H1 (cell line): ENCODE data around the gene C9orf152. TPM values are rescaled to one million over a fixed set of nuclear protein-coding genes. Genes with fewer than 3 reads are reported as not detected.

Experiments used
- CTCF ChIA-PET: fragments of 300-600 bp; sonication (Branson Sonifier 250); formaldehyde crosslinking; loops from one replicate; lab custom pipeline; 2021; ENCODE audit not compliant: partially characterized antibody; lab: Charles Lee
- POLR2A ChIA-PET: fragments of 300-600 bp; sonication (Branson Sonifier 250); formaldehyde crosslinking; loops from one replicate; lab custom pipeline; 2021; ENCODE audit warnings: inconsistent platforms; ENCODE audit not compliant: partially characterized antibody; lab: Charles Lee
- DNase-seq, 2 experiments: peaks; one replicate each; pipeline versions ENCODE4 v3.0.0 to v3.0.0-alpha.2; 2010 to 2022; ENCODE audit warnings: low spot score in 2 of 2, low read depth in 1 of 2, mixed read lengths in 1 of 2
- FAIRE-seq: peaks from 2 replicates; lab custom pipeline; 2011; peaks lifted over from hg19 to GRCh38; lab: Jason Lieb, UNC
- H2AFZ ChIP-seq: 2 replicates; pipeline ENCODE4 v1.8.1; 2012; ENCODE audit warnings: low read length, inconsistent platforms
- H2AK5ac ChIP-seq: 2 replicates; pipeline ENCODE4 v1.6.1; 2013; ENCODE audit warnings: low read depth, low read length
- H2BK120ac ChIP-seq: replicated peaks from 2 replicates; pipeline ENCODE3; 2013; ENCODE audit warnings: low read depth, low read length, inconsistent platforms
- H2BK12ac ChIP-seq: 2 replicates; pipeline ENCODE4 v1.6.1; 2013; ENCODE audit warnings: low read depth, low read length
- H2BK15ac ChIP-seq: 2 replicates; pipeline ENCODE4 v1.6.1; 2013; ENCODE audit warnings: low read length
- H2BK20ac ChIP-seq: 2 replicates; pipeline ENCODE4 v1.6.1; 2013; ENCODE audit warnings: low read length
- H2BK5ac ChIP-seq: 2 replicates; pipeline ENCODE4 v1.6.1; 2013; ENCODE audit warnings: low read depth, low read length
- H3K14ac ChIP-seq: 2 replicates; pipeline ENCODE4 v1.6.1; 2013; ENCODE audit warnings: inconsistent platforms; ENCODE audit not compliant: insufficient read length
- H3K18ac ChIP-seq: 2 replicates; pipeline ENCODE4 v1.6.1; 2013; ENCODE audit warnings: low read length; ENCODE audit errors: extremely low read depth
- H3K23ac ChIP-seq: 2 replicates; pipeline ENCODE4 v1.6.1; 2013; ENCODE audit warnings: inconsistent platforms; ENCODE audit not compliant: insufficient read length
- H3K23me2 ChIP-seq: 2 replicates; pipeline ENCODE4 v1.6.1; 2013; ENCODE audit warnings: low read depth, low read length
- H3K27ac ChIP-seq: 2 replicates; pipeline ENCODE4 v1.6.1; 2011; ENCODE audit warnings: low read depth, low read length, inconsistent platforms
- H3K27me3 ChIP-seq, 4 experiments: replicated peaks in 1 of 4; 1 replicate in 1 of 4; 2 replicates in 3 of 4; pipeline versions ENCODE4 v1.6.1 to v1.8.1; 2011 to 2013; ENCODE audit warnings: low read length in 3 of 4, mild to moderate bottlenecking in 3 of 4, inconsistent platforms in 2 of 4, mixed read lengths in 2 of 4, moderate library complexity in 1 of 4; ENCODE audit not compliant: control insufficient read depth in 3 of 4, insufficient read depth in 3 of 4; ENCODE audit errors: extremely low read depth in 1 of 4
- H3K36me3 ChIP-seq, 4 experiments: 2 replicates each; pipeline versions ENCODE4 v1.6.1 to v1.8.1; 2011 to 2013; ENCODE audit warnings: mild to moderate bottlenecking in 4 of 4, low read length in 3 of 4, moderate library complexity in 2 of 4, control low read depth in 1 of 4, inconsistent platforms in 1 of 4; ENCODE audit not compliant: insufficient read depth in 4 of 4, control insufficient read depth in 2 of 4
- H3K4ac ChIP-seq: replicated peaks from 2 replicates; pipeline ENCODE3; 2013; ENCODE audit warnings: low read length, low read depth, mixed read lengths, inconsistent platforms; ENCODE audit not compliant: insufficient read length
- H3K4me1 ChIP-seq, 4 experiments: replicated peaks in 1 of 4; 1 replicate in 1 of 4; 2 replicates in 3 of 4; pipeline versions ENCODE4 v1.6.1 to v1.8.1; 2011 to 2013; ENCODE audit warnings: low read length in 3 of 4, inconsistent platforms in 2 of 4, mixed read lengths in 1 of 4; ENCODE audit not compliant: insufficient read depth in 4 of 4, control insufficient read depth in 3 of 4
- H3K4me2 ChIP-seq, 2 experiments: 2 replicates each; pipeline versions ENCODE4 v1.6.1 to v1.8.1; 2011 to 2013; ENCODE audit warnings: low read depth in 2 of 2, low read length in 2 of 2, control low read depth in 1 of 2, inconsistent platforms in 1 of 2, mild to moderate bottlenecking in 1 of 2; ENCODE audit not compliant: insufficient read depth in 1 of 2
- H3K4me3 ChIP-seq, 4 experiments: fragments of 200-600, 300-600 bp in 1 of 4; sonication (generic), shearing (Covaris generic), sonication (Bioruptor Twin) in 1 of 4; 2 replicates each; pipeline versions ENCODE4 v1.5.1 to v1.8.1; 2011 to 2016; ENCODE audit warnings: low read length in 4 of 4, low read depth in 3 of 4, control low read depth in 2 of 4, inconsistent platforms in 2 of 4, mild to moderate bottlenecking in 2 of 4, mixed read lengths in 1 of 4, moderate library complexity in 1 of 4; ENCODE audit not compliant: insufficient read depth in 2 of 4; ENCODE audit errors: extremely low read depth in 1 of 4
- H3K56ac ChIP-seq: replicated peaks from 2 replicates; pipeline ENCODE3; 2013; ENCODE audit warnings: low read depth, mild to moderate bottlenecking, mixed read lengths, low read length, inconsistent platforms; ENCODE audit not compliant: insufficient read length
- H3K79me1 ChIP-seq: 2 replicates; pipeline ENCODE4 v1.6.1; 2013; ENCODE audit warnings: low read depth, low read length, control low read depth
- H3K79me2 ChIP-seq, 2 experiments: 2 replicates each; pipeline versions ENCODE4 v1.6.1 to v1.8.1; 2012 to 2013; ENCODE audit warnings: low read length in 2 of 2, mild to moderate bottlenecking in 2 of 2, inconsistent platforms in 1 of 2; ENCODE audit not compliant: insufficient read depth in 2 of 2, control insufficient read depth in 1 of 2
- H3K9ac ChIP-seq, 4 experiments: replicated peaks in 1 of 4; 1 replicate in 1 of 4; 2 replicates in 3 of 4; pipeline versions ENCODE4 v1.6.1 to v1.8.1; 2011 to 2013; ENCODE audit warnings: low read depth in 3 of 4, low read length in 3 of 4, control low read depth in 2 of 4, mild to moderate bottlenecking in 2 of 4, moderate library complexity in 2 of 4, inconsistent platforms in 1 of 4; ENCODE audit errors: extremely low read depth in 1 of 4
- H3K9me3 ChIP-seq, 2 experiments: 2 replicates each; pipeline versions ENCODE4 v1.6.1 to v1.8.1; 2012 to 2013; ENCODE audit warnings: mild to moderate bottlenecking in 2 of 2, moderate library complexity in 2 of 2, control low read depth in 1 of 2, inconsistent platforms in 1 of 2, low read depth in 1 of 2, low read length in 1 of 2, mixed read lengths in 1 of 2; ENCODE audit not compliant: insufficient read depth in 2 of 2
- H4K20me1 ChIP-seq, 2 experiments: replicated peaks in 1 of 2; 2 replicates each; pipeline versions ENCODE3 to v1.8.1; 2011 to 2013; ENCODE audit warnings: inconsistent platforms in 2 of 2, low read length in 2 of 2, mild to moderate bottlenecking in 1 of 2; ENCODE audit not compliant: insufficient read depth in 2 of 2, control insufficient read depth in 1 of 2
- H4K5ac ChIP-seq: 2 replicates; pipeline ENCODE4 v1.6.1; 2013; ENCODE audit warnings: low read length, low read depth, mixed read lengths, inconsistent platforms; ENCODE audit not compliant: insufficient read length
- H4K8ac ChIP-seq: 2 replicates; pipeline ENCODE4 v1.8.0; 2013; ENCODE audit warnings: mild to moderate bottlenecking, moderate library complexity, low read length, inconsistent platforms; ENCODE audit not compliant: insufficient read depth; ENCODE audit errors: extremely low read depth
- H4K91ac ChIP-seq: replicated peaks from 2 replicates; pipeline ENCODE3; 2013; ENCODE audit warnings: low read length, mixed read lengths, inconsistent platforms; ENCODE audit not compliant: insufficient read length
- ATF2 ChIP-seq: IDR thresholded peaks from 2 replicates; pipeline ENCODE4 v1.6.1; 2012; ENCODE audit warnings: low read length, inconsistent platforms
- ATF3 ChIP-seq: IDR thresholded peaks from 2 replicates; pipeline ENCODE4 v1.6.1; 2011; ENCODE audit warnings: low read depth, mild to moderate bottlenecking, low read length; ENCODE audit not compliant: insufficient read depth
- CHD2 ChIP-seq: IDR thresholded peaks from 2 replicates; pipeline ENCODE4 v1.6.1; 2012; ENCODE audit warnings: low read length, improper control_type of control experiment
- GABPA ChIP-seq: IDR thresholded peaks from 2 replicates; pipeline ENCODE4 v1.6.1; 2011; ENCODE audit warnings: mild to moderate bottlenecking, low read length, moderate library complexity, borderline replicate concordance; ENCODE audit not compliant: insufficient read depth
- NANOG ChIP-seq: IDR thresholded peaks from 2 replicates; pipeline ENCODE4 v1.6.1; 2011; ENCODE audit warnings: low read length, low read depth, mild to moderate bottlenecking, inconsistent platforms; ENCODE audit not compliant: insufficient read depth, poor library complexity, severe bottlenecking
- RXRA ChIP-seq: IDR thresholded peaks from 2 replicates; pipeline ENCODE4 v1.6.1; 2011; ENCODE audit warnings: low read depth, mild to moderate bottlenecking, low read length, moderate library complexity; ENCODE audit not compliant: insufficient read depth
- SIN3A ChIP-seq, 2 experiments: IDR thresholded peaks in 1 of 2; conservative IDR thresholded peaks in 1 of 2; 2 replicates each; pipeline ENCODE4 v1.6.1; 2011 to 2012; ENCODE audit warnings: low read length in 2 of 2, improper control_type of control experiment in 1 of 2, low read depth in 1 of 2, mild to moderate bottlenecking in 1 of 2
- TCF12 ChIP-seq: IDR thresholded peaks from 2 replicates; pipeline ENCODE4 v1.6.1; 2011; ENCODE audit warnings: low read depth, mild to moderate bottlenecking, low read length
- ZNF274 ChIP-seq: IDR thresholded peaks from 2 replicates; pipeline ENCODE4 v1.7.0; 2012; ENCODE audit warnings: low read length, borderline replicate concordance; ENCODE audit errors: extremely low read depth
- WGBS, 2 experiments: shearing (Covaris generic) in 1 of 2; methylation state at CpG; one replicate each; pipeline versions ENCODE4 v1.1.6 to v1.1.7; 2013 to 2015; ENCODE audit warnings: low lambda C conversion rate in 2 of 2, mixed read lengths in 2 of 2, inconsistent platforms in 1 of 2, low coverage in 1 of 2, missing lambda C conversion rate in 1 of 2; ENCODE audit not compliant: insufficient replicate concordance in 2 of 2, insufficient coverage in 1 of 2, insufficient read length in 1 of 2; ENCODE audit errors: extremely low coverage in 1 of 2, missing lambda C conversion rate in 1 of 2; 5-methylcytosine and 5-hydroxymethylcytosine counted together
- polyA plus RNA-seq, 7 experiments: library from polyadenylated mRNA; depleted of rRNA in 3 of 7; stranded (reverse) in 5 of 7; unstranded in 2 of 7; fragments of >200 nt in 5 of 7; fragments of 200-250 nt in 2 of 7; gene quantifications; 1 replicate in 5 of 7; 2 replicates in 1 of 7; 4 replicates in 1 of 7; pipeline versions ENCODE4 v1.2.1 to v1.2.3, GENCODE V29; 2011 to 2013; ENCODE audit warnings: missing spikeins in 2 of 7, mixed read lengths in 2 of 7
- total RNA-seq: library from RNA; stranded (reverse); fragmentation: NEBNext Ultra II Directional; extraction: Animal tissue kit (Norgen Biotek cat#: 25700); gene quantifications from 2 replicates; pipeline ENCODE4 v1.2.1, GENCODE V29; 2021

C9orf152 gene
- total and polyA plus RNA-seq, 2 of the 8 experiments (the other 6 are each of a cell fraction or from before 2014, with no cell fraction given) = not detected

GRCh38 chr9:110241858-110242321 lies 33.9 kb upstream of the C9orf152 start:
- Histone ChIP-seq H3K23me2 (no peaks in the 10 kb centered on the region), H3K79me2 (peaks cover 0 to 6% of the 10 kb centered on the region in 2 experiments; a peak in 1 of 4 replicates), H2BK12ac (no peak overlapping the region), H2BK5ac (no peak overlapping the region), H3K23ac (no peak overlapping the region), H2BK120ac (no peak overlapping the region), H2BK15ac (no peak overlapping the region), H3K9ac (no peak overlapping the region), H3K14ac (no peak overlapping the region), H2BK20ac (no peak overlapping the region), H2AK5ac (no peak overlapping the region), H3K4ac (no peak overlapping the region), H4K91ac (no peak overlapping the region), H3K27ac (no peak overlapping the region), H3K4me3 (no peak overlapping the region), H3K18ac (no peak overlapping the region), H3K9me3 (no peaks in the 10 kb centered on the region), H3K27me3 (no peaks in the 10 kb centered on the region), H3K4me1 (no peaks in the 10 kb centered on the region), H3K36me3 (peaks cover 2 to 29% (median 13%) of the 10 kb centered on the region in 4 experiments; a peak in 6 of 8 replicates), H3K56ac (no peak overlapping the region), H3K4me2 (no peak overlapping the region), H4K8ac (no peak overlapping the region), H2AFZ (no peak overlapping the region), H3K79me1 (no peaks in the 10 kb centered on the region; the same call in 1 of the 2 replicates), H4K5ac (no peak overlapping the region), H4K20me1 (peaks cover 1 to 6% of the 10 kb centered on the region in 2 experiments)
- TF ChIP-seq CHD2 (no peak), GABPA (no peak), ATF2 (no peak), SIN3A (conservative IDR thresholded peaks at IDR 0.05 in 1 of 2, IDR thresholded peaks at IDR 0.05 in 1 of 2; ENCODE audit: low read depth in 1 of 2, low read length in 2 of 2) (no peak), NANOG (no peak), RXRA (no peak), ATF3 (no peak), ZNF274 (no peak), TCF12 (no peak)
- CTCF ChIA-PET = interaction anchor here (1.1 kb wide), 2 partner anchors 25 to 186 kb away, joined by 3 to 4 read pairs; no protein-coding TSS in a partner anchor
- FAIRE-seq = no peak
- no peak for DNase-seq
- POLR2A ChIA-PET = interaction anchor here (2.3 to 2.8 kb wide), 2 partner anchors 10 to 15 kb away, joined by 7 to 19 read pairs; partner anchors contain the start of gene TXN
- 82% methylated on average over 1 of the region's 1 CpG; no CpG with 5 or more reads in 1 of the 2 experiments for WGBS, 2 experiments
